HG02642 (cell line): Measurements from ENCODE around the gene RPL37.
"Not testable (repeated sequence)": the region's sequence is repeated elsewhere in the genome, so short reads cannot be mapped to it uniquely, and the experiment has no call there.

Experiments used
- ATAC-seq: cut with Tn5 transposase; IDR thresholded peaks from one replicate; pipeline ENCODE4 v1.9.1; 2021; ENCODE audit warnings: mild to moderate bottlenecking; ENCODE audit not compliant: unreplicated experiment, poor library complexity

RPL37 gene

DNA sequence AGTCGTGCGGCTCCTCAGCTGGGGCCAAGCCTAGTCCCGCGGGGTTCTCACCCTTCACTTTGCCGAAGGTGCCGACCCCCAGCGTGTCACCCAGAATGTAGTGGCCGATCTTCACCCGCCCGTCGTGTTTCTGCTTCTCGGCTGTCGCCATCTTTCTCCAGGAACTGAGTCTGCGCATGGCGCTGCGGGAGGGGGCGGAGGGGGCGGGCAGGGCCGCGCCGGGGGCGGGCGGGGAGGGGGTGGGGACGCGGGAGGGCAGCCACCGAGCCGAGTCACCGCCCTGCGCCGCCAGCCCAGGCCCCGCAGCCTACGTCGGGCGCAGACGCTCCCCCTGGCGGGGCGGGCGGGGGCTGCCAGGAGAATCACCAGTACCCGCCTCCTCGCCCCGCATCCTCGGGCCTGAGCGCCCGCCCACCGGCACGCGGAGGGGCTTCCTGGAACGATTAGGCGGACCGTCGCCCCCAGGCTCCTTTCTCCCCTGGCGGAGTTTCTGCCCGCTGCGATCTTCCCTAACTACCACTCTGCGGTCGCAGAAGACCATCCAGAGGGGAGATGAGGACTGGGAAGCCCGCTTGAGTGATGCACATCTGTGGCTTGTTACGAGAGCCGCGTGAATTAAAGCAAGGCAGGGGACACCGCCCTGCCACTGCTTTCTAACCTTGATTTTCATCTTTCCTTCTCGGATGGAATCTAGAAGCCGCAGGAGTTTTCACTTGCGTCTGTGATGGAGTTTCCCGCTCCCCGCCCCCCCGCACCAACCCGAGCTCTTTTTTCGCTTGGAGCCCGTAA lies 36.8 kb downstream of the RPL37 start, which contains the start of gene PRKAA1:
PRKAA1 (minus strand) TSS at position 363 of the 789 bp plus-strand sequence; CDS start at position 178, 185 bp downstream.
- ATAC-seq = peak; percentile 98

DNA sequence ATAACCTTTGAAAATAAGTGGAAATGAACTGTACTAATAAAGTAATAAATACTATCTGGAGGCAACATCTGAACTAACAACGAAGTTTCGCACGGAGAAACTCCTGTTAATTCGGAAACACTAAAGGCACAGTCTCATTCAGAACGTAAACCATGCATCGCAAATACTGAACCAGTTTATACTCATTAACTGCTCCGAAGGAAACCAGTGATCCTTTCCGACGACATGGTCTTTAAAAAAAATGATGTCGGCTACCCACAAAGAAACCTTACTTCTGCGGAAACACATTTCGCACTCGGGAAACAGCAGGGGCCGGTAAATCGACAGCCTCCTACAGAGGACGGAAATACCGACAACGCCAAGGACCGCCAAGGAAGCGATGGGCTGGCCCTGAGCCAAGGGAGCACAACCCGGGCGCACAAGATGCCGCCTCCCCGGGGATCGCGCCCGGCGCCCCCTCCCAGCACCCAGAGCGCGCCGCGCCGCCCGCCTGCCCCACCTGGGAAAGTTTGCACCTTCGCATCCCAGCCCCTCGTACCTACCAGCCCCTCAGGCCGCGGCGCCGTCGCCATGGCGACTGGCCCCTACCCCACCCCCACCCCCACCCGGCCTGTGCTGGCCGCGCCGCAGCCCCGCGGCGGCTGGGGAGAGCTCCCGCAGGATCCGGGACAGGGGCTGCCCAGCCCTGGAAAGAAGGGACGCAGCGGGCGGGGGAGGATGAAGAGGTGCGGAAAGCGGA lies 37.6 kb downstream of the RPL37 start:
- peak; percentile 54 for ATAC-seq

DNA sequence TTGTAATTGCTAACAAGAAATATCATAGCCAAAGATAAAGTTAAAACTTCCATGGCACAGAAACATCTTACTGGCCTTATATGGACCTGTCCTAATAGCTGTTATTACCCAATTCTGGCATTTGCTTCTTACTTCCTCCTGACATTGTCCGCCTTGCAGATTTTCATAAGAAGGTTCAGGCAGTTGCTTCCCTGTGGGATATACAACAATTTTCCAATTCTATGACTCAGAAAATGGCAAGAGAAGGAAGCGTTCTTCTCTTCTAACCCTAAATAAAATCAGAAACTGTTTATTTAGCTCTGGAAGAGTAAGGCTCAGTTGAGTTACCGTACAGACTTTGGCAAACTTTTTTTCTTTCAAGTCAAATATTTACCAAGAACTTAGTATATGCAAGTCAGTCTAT lies 38.5 kb downstream of the RPL37 start:
- ATAC-seq = no peak

- not testable (repeated sequence) for ATAC-seq
These were observed 40.1 kb downstream of the RPL37 start for GRCh38 chr5:40794877-40795276.

GRCh38 chr5:40794340-40794739 lies 40.7 kb downstream of the RPL37 start:
- not testable (repeated sequence) for ATAC-seq

GRCh38 chr5:40792691-40793090 lies 42.3 kb downstream of the RPL37 start:
- ATAC-seq = not testable (repeated sequence)

- ATAC-seq = no peak
These were observed 43.3 kb downstream of the RPL37 start for GRCh38 chr5:40791715-40792139.

GRCh38 chr5:40790947-40791593 lies 44.0 kb downstream of the RPL37 start:
- no peak for ATAC-seq

DNA sequence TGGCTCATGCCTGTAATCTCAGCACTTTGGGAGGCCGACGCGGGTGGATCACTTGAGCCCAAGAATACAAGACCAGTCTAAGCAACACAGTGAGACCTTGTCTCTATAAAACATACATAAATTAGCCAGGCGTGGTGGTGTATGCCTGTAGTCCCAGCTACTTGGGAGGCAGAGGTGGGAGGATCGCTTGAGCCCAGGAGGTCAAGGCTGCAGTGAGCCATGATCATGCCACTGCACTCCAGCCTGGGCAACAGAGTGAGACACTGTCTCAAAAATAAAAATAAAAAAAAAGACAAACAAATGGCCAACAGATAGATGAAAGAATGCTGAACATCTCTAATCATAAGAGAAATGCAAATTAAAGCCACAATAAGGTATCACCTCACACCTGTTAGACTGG lies 46.1 kb downstream of the RPL37 start:
- ATAC-seq = not testable (repeated sequence)

DNA sequence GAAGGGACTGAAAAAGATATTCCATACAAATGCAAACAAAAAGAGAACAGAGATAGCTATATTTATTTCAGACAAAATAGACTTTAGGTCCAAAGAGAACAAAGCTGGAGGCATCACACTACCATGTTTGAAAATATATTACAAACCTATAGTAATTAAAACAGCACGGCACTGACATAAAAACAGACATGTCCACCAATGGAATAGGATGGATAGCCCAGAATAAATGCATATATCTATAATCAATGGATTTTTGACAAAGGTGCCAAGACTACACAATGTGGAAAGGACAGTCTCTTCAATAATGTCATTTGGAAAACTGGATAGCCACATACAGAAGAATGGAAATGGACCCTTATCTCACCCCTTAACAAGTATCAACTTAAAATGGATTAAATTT lies 47.0 kb downstream of the RPL37 start:
- no peak for ATAC-seq

- ATAC-seq = not testable (repeated sequence)
These were observed 48.4 kb downstream of the RPL37 start for GRCh38 chr5:40786664-40787063.

DNA sequence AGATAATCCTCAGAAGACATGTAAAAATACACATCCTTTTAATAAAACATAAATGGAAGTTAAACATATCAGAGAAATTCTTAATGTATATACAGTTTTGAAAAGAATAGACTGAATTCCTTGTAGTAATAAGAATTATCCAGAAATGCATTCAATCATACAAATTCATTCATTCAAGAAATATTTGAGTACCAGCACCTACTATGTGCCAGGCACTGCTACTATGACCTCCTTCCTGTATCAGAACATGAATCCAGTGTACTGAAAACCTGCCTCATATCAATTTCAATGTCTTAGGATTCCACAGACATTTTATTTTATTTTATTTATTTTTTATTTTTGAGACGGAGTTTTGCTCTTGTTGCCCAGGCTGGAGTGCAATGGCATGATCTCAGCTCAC lies 50.1 kb downstream of the RPL37 start:
- no peak for ATAC-seq

GRCh38 chr5:40784027-40784653 lies 50.9 kb downstream of the RPL37 start:
- ATAC-seq = no peak

DNA sequence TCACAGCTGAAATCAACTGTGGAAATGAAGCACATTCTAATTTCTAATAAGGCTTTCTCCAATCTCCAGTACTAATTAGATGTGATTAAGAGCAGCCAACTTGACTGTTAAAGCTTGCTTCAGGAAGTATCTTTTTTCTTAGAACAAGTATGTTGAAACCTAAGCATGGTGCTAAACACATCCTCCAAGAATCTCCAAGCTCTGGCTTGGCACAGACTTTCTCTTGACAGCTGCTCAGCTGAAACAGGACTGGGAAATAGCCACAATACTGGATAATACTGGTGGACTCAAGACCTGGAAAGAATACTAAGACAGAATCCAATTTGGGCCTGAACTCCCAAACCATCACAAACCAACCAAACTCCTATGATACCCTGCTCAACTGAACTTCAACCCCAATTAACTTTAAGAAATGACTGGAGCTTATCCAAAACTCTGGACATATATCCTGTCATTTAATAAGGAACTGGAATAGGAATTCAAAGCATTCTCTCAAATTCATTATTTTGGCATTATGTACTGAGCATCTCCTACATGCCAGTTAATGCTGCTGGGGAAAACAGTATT lies 53.1 kb downstream of the RPL37 start:
- no peak for ATAC-seq

GRCh38 chr5:40780858-40781257 lies 54.2 kb downstream of the RPL37 start:
- no peak for ATAC-seq

- no peak for ATAC-seq
These were observed 54.8 kb downstream of the RPL37 start for GRCh38 chr5:40780199-40780598.

GRCh38 chr5:40779561-40779960 lies 55.5 kb downstream of the RPL37 start:
- ATAC-seq = no peak

GRCh38 chr5:40778133-40778532 lies 56.9 kb downstream of the RPL37 start:
- no peak for ATAC-seq

DNA sequence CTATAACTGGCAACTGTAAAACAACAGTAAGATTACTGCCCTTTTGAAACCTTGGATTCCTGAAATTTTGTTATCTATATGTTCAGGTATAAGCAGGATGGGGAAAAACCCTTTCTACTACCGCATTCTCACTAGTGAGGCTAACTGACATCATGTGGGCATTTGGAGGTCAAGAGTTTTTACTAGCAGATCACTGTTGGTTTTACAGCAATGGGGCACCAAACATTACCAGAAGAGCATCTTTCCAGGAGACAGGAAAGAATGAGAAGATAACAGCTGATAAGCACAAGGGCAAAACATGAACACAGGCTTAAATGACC lies 58.4 kb downstream of the RPL37 start:
- no peak for ATAC-seq
